ENCODE data around the gene FCHO2.
A peak's percentile ranks its signal among the peaks of the same experiment; 100 is the strongest.
"Not testable (repeated sequence)": the region's sequence is repeated elsewhere in the genome, so short reads cannot be mapped to it uniquely, and the experiment has no call there.

FCHO2 gene

GRCh38 chr5:72956324-72957140 lies 691 bp downstream of the FCHO2 start:
- peak; percentile 14 for DNase-seq

- no peak for DNase-seq
These were observed 1.5 kb downstream of the FCHO2 start for GRCh38 chr5:72957337-72957736.

DNA sequence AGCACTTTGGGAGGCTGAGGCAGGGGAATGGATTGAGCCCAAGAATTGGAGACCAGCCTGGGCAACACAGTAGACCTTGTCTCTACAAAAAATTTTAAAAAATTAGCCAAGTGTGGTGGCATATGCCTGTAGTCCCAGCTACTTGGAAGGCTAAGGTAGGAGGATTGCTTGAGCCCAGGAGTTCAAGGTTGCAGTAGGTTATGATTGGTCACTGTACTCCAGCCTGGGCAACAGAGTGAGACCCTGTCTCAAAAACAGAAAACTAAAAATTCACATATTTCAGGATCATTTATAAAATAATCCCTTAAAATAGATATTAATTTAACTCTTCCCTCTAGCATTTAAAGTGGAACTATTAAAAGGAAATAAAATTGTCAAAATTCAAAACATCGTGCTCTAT lies 3.4 kb downstream of the FCHO2 start:
- no peak for DNase-seq

DNA sequence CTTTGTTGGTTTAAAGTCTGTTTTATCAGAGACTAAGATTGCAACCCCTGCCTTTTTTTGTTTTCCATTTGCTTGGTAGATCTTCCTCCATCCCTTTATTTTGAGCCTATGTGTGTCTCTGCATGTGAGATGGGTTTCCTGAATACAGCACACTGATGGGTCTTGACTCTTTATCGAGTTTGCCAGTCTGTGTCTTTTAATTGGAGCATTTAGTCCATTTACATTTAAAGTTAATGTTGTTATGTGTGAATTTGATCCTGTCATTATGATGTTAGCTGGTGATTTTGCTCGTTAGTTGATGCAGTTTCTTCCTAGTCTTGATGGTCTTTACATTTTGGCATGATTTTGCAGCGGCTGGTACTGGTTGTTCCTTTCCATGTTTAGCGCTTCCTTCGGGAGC lies 18.6 kb downstream of the FCHO2 start:
- DNase-seq = not testable (repeated sequence)

DNA sequence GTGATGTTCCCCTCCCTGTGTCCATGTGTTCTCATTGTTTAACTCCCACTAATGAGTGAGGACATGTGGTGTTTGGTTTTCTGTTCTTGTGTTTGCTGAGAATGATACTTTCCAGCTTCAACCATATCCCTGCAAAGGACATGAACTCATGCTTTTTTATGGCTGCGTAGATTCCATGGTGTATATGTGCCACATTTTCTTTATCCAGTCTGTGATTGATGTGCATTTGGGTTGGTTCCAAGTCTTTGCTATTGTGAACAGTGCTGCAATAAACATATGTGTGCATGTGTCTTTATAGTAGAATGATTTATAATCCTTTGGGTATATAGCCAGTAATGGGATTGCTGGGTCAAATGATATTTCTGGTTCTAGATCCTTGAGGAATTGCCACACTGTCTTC lies 21.0 kb downstream of the FCHO2 start:
- not testable (repeated sequence) for DNase-seq

DNA sequence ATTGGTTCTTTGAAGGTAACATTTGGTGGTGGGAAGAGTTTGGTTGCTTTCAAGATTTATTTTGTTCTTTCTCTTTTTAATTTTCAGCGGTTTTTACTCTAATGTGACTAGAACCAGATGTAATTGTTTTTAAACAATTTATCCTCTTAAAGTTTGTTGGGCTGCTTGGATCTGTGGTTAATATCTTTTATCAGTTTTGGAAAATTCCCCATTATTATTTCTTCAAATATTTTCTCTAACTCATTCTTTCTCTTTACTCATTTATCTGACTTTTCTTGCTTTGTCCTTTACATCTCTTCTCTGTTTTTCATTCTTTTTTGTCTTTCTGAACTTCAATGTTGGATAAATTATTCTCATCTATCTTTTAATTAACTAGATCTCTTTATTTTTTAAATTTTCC lies 29.9 kb downstream of the FCHO2 start:
- DNase-seq = no peak

DNA sequence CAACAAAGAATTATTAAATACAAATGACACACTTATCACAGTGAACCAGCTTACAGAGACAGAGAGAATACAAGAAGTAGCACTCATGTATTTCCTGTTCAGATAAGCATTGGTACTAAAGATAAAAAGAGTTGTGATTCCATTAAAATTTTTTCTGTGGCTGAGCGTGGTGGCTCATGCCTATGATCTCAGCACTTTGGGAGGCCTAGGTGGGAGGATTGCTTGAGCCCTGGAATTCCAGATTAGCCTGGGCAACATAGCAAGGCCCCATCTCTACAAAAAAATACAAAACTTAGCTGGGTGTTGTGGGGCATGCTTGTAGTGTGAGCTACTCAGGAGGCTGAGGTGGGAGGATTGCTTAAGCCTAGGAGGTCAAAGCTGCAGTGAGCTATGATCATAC lies 32.9 kb downstream of the FCHO2 start:
- DNase-seq = no peak

- DNase-seq = no peak
These were observed 35.6 kb downstream of the FCHO2 start for GRCh38 chr5:72991394-72991793.

- no peak for DNase-seq
These were observed 38.7 kb downstream of the FCHO2 start for GRCh38 chr5:72994578-72994977.

- no peak for DNase-seq
These were observed 40.8 kb downstream of the FCHO2 start for GRCh38 chr5:72996632-72997031.

DNA sequence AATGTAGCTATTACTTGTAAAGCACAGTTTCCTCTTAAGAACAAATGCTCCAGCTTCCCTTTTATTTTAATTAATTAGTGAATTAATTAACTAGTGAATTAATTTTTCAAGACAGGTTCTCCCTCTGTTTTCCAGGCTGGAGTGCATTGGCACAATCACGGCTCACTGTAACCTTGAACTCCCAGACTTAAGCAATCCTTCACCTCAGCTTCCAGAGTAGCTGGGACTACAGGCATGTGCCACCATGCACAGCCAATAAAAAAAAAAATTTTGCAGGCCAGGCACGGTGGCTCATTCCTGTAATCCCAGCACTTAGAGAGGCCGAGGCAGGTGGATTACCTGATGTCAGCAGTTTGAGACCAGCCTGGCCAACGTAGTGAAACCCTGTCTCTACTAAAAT lies 44.1 kb downstream of the FCHO2 start:
- DNase-seq = no peak

GRCh38 chr5:73005886-73006285 lies 50.0 kb downstream of the FCHO2 start:
- DNase-seq = no peak

DNA sequence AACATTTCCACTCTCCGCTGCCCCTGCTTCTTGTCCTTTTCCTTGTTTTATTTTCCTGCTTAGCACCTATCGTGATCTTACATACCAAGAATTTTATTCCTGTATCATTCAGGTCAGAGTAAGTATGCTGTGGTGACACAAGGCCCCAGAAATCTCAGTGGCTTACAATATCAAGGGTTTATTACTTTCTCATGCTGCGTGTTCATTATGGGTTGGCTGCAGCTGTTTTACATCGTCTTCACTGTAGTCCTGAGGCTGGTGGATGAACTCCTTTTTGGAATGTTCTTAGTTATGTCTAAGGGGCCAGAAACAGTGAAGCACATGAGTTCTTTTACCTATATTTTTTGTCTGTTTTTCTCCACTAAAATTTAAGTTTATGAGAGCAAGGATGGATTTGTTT lies 51.2 kb downstream of the FCHO2 start:
- DNase-seq = no peak

DNA sequence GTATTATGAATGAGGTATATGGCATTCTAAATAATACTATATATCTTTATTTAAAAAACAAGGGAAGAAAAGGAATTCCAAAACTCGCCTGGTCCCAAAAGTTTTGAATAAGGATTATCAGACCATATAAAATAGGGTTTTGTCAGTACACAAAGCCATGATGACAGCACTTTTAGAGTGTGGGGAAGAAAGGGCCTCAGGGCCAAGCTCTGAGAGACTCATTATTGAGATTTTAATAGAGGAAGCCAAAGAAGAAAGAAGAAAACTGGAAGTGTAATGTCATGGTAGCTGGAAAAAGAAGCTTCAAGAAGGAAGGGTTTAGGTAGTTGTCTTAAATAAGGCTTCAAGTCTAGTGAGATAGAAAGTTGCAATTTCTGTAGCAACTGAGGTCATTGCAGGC lies 53.0 kb downstream of the FCHO2 start:
- DNase-seq = no peak

DNA sequence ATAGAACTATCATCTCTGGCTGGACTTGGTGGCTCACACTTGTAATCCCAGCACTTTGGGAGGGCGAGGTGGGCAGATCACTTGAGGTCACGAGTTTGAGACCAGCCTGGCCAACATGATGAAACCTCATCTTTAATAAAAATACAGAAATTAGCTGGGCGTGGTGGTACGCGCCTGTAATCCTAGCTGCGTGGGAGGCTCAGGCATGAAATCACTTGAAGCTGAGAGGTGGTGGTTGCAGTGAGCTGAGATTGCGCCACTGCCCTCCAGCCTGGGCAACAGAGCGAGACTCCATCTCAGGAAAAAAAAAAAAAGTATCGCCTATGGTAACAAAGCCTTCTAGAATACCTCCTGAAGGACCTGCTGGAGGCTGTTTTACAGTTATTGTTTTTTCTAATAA lies 55.8 kb downstream of the FCHO2 start:
- DNase-seq = not testable (repeated sequence)

DNA sequence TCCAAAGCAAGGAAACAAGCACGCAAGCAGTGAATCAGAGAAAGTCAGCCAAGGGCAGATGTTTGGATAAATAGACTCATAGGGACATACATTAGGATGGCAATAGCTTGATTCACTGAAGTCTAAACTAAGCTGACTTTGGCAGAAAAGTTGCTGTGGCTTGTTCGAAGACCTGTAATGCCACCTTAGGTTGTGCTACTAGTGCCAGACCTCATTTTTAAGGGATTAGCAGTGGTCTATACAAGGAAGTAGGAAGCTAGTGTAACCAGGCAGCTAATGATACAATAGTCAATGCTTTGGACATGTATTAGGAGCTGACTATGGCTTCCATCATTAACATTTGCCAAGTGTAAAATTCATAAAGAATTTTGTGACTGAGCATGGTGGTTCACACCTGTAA lies 63.1 kb downstream of the FCHO2 start:
- DNase-seq = no peak

DNA sequence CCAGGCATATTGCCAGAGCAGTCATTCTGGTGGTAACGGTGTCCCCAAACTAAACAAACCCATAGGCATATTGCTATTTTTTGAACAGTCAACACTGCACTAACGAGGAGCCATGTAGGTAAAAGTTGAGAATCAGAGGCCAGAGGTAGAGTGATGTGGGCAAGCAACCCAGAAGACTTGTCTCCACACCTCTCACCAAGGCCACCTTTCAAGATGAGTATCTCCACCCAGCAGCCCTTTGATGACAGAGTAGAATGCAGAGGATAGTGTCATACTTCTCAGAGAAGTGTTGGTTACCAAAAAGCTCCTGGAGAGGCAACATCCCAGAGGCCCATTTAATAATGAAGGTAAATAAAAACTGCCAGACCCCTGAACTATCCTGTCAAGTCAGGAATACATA lies 63.9 kb downstream of the FCHO2 start:
- no peak for DNase-seq

- no peak for DNase-seq
These were observed 66.8 kb downstream of the FCHO2 start for GRCh38 chr5:73022471-73023169.

- not testable (repeated sequence) for DNase-seq
These were observed 69.2 kb downstream of the FCHO2 start for GRCh38 chr5:73024946-73025544.

- no peak for DNase-seq
These were observed 71.5 kb downstream of the FCHO2 start for GRCh38 chr5:73027361-73027760.

DNA sequence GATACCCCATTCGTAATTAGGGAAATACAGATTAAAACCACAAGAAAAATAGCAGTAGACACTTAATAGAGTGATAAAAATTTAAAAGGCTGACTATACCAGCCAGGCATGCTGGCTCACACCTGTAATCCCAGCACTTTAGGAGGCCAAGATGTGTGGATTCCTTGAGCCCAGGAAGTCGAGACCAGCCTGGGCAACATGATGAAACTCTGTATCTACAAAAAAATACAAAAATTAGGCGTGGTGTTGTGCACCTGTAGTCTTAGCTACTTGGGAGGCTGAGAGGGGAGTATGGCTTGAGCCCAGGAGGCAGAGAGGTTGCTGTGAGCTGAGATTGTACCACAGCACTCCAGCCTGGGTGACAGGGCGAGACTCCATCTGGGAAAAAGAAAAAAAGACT lies 72.0 kb downstream of the FCHO2 start:
- DNase-seq = no peak

- DNase-seq = no peak
These were observed 73.3 kb downstream of the FCHO2 start for GRCh38 chr5:73028991-73029595.

DNA sequence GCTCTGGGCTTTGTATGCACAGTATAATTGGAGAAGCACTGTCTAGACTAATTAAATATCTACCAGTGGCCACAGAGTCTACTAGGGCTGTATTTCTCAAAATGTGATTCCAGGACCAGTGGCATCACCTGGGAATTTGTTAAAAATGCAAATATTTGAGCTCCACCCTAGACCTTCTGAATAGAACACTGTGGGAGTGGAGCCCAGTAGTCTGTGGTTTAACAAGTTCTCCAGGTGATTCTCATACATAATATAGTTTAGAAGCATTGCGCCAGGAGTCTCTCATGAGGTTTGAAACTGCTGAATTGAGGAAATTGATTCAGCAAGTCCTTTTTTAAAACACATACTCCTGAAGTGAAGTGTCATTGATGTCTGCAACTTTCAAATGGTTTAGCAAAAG lies 74.7 kb downstream of the FCHO2 start:
- no peak for DNase-seq

DNA sequence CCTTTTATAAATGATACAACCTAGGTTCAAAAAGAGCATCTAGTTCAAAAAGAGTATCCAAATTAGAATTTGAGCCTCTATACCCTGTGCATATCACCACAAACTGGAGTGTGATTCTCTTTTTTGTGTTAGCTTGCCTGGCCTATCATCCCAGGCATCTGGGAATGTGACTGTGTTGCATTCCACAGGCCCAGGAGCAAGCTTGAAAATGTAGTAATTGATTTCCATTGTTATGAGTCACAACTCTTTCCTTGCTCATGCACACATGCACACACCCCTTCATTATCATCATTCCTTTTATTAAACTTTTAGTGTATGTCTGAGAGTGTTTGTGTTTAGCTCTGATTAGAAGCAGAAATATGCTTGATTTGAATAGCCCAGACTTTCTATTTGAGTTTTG lies 75.2 kb downstream of the FCHO2 start:
- DNase-seq = peak; percentile 30

Measured in amniotic stem cell (primary cell).